HG02852 (cell line): ENCODE data around the gene HSH2D.
"Not testable (repeated sequence)": the region's sequence is repeated elsewhere in the genome, so short reads cannot be mapped to it uniquely, and the experiment has no call there.

Source experiments
- ATAC-seq: cut with Tn5 transposase; IDR thresholded peaks from one replicate; pipeline ENCODE4 v1.9.1; 2021; ENCODE audit warnings: mild to moderate bottlenecking, moderate library complexity; ENCODE audit not compliant: unreplicated experiment

Gene HSH2D

GRCh38 chr19:16143399-16144215, at the start of gene HSH2D:
HSH2D (plus strand) TSS chr19:16143685; CDS start chr19:16148751, 5,066 bp downstream.
- ATAC-seq, result no peak

- ATAC-seq, result no peak
These were observed 49.0 kb upstream of the HSH2D start for GRCh38 chr19:16094360-16095070.

GRCh38 chr19:16095071-16095571, 48.4 kb upstream of the HSH2D start:
- no peak for ATAC-seq

GRCh38 chr19:16096280-16096855, 47.1 kb upstream of the HSH2D start:
- ATAC-seq, result no peak

GRCh38 chr19:16098416-16098768, 45.1 kb upstream of the HSH2D start:
- ATAC-seq, result no peak

GRCh38 chr19:16098821-16099220, 44.7 kb upstream of the HSH2D start:
- no peak for ATAC-seq

- ATAC-seq, result not testable (repeated sequence)
These were observed 44.0 kb upstream of the HSH2D start for GRCh38 chr19:16099314-16099965.

GRCh38 chr19:16100524-16100923, 43.0 kb upstream of the HSH2D start:
- ATAC-seq, result no peak

GRCh38 chr19:16104722-16105121, 38.8 kb upstream of the HSH2D start:
- ATAC-seq, result no peak

- no peak for ATAC-seq
These were observed 37.4 kb upstream of the HSH2D start for GRCh38 chr19:16106121-16106520.

- peak; percentile 85 for ATAC-seq
These were observed 32.2 kb upstream of the HSH2D start, which contains the start of gene RAB8A for GRCh38 chr19:16111160-16111908. RAB8A (plus strand) TSS chr19:16111889; CDS start chr19:16111902, 13 bp downstream.

GRCh38 chr19:16111909-16112752, 31.4 kb upstream of the HSH2D start:
- peak; percentile 5 for ATAC-seq

GRCh38 chr19:16112778-16113177, 30.7 kb upstream of the HSH2D start:
- ATAC-seq, result no peak

- ATAC-seq, result no peak
These were observed 29.8 kb upstream of the HSH2D start for GRCh38 chr19:16113727-16114126.

GRCh38 chr19:16115301-16116039, 28.0 kb upstream of the HSH2D start:
- no peak for ATAC-seq

- ATAC-seq, result no peak
These were observed 27.4 kb upstream of the HSH2D start for GRCh38 chr19:16116067-16116466.

- no peak for ATAC-seq
These were observed 25.9 kb upstream of the HSH2D start for GRCh38 chr19:16117594-16118033.

GRCh38 chr19:16118489-16119033, 24.9 kb upstream of the HSH2D start:
- peak; percentile 82 for ATAC-seq
